Type B pancreatic cell (in vitro differentiated cells): ENCODE results near the gene SERTM1. TPM values are rescaled to one million over a fixed set of nuclear protein-coding genes. Genes with fewer than 3 reads are reported as not detected.

Experiments used
- DNase-seq: peaks from one replicate; pipeline ENCODE4 v3.0.0; 2021; ENCODE audit warnings: mixed read lengths; ENCODE audit not compliant: unreplicated experiment; ENCODE audit errors: extremely low spot score
- H3K27ac Mint-ChIP-seq: 2 replicates; pipeline ENCODE4 v1.8.0; 2021; ENCODE audit warnings: mild to moderate bottlenecking, mixed read lengths
- H3K27me3 Mint-ChIP-seq: 2 replicates; pipeline ENCODE4 v1.8.0; 2021; ENCODE audit warnings: mixed read lengths
- H3K36me3 Mint-ChIP-seq: 2 replicates; pipeline ENCODE4 v1.8.0; 2021; ENCODE audit warnings: mixed read lengths
- H3K4me1 Mint-ChIP-seq: one replicate; pipeline ENCODE4 v1.8.0; 2021; ENCODE audit warnings: mixed read lengths; ENCODE audit not compliant: unreplicated experiment
- H3K4me3 Mint-ChIP-seq: 2 replicates; pipeline ENCODE4 v1.8.0; 2021; ENCODE audit warnings: mild to moderate bottlenecking, mixed read lengths
- H3K9me3 Mint-ChIP-seq: 2 replicates; pipeline ENCODE4 v1.8.0; 2021; ENCODE audit warnings: mixed read lengths
- CTCF ChIP-seq: fragments of 200-600 bp; sonication (generic); conservative IDR thresholded peaks from 2 replicates; pipeline ENCODE4 v1.5.0; 2021; ENCODE audit warnings: antibody characterized with exemption, mild to moderate bottlenecking
- total RNA-seq: library from RNA; stranded (reverse); gene quantifications from 2 replicates; pipeline ENCODE4 v1.2.1, GENCODE V29; 2021; ENCODE audit warnings: low replicate concordance

Gene SERTM1
- total RNA-seq, 1 donor from 2014 or later: 6.5 TPM

GRCh38 chr13:36674337-36675212 lies 755 bp downstream of the SERTM1 start:
- TF ChIP-seq CTCF: no peak
- peaks cover 82% of the 10 kb centered on the region for H3K27me3 Mint-ChIP-seq
- no peaks in the 10 kb centered on the region for H3K36me3 Mint-ChIP-seq
- H3K27ac Mint-ChIP-seq: no peak overlapping the region
- H3K4me3 Mint-ChIP-seq: peak overlapping the region; percentile 88
- H3K4me1 Mint-ChIP-seq: peaks cover 9% of the 10 kb centered on the region
- no peak for DNase-seq
- H3K9me3 Mint-ChIP-seq: no peaks in the 10 kb centered on the region

- H3K4me3 Mint-ChIP-seq: peak overlapping the region; percentile 88
- DNase-seq: no peak
- peaks cover 80% of the 10 kb centered on the region for H3K27me3 Mint-ChIP-seq
- no peak for TF ChIP-seq CTCF
- H3K36me3 Mint-ChIP-seq: no peaks in the 10 kb centered on the region
- H3K9me3 Mint-ChIP-seq: no peaks in the 10 kb centered on the region
- no peak overlapping the region for H3K27ac Mint-ChIP-seq
- H3K4me1 Mint-ChIP-seq: peaks cover 9% of the 10 kb centered on the region
Observed at GRCh38 chr13:36675213-36675536, 1.4 kb downstream of the SERTM1 start.

GRCh38 chr13:36680913-36681312 lies 7.1 kb downstream of the SERTM1 start:
- Mint-ChIP-seq H3K27ac (no peak overlapping the region), H3K4me1 (no peaks in the 10 kb centered on the region), H3K9me3 (no peaks in the 10 kb centered on the region), H3K4me3 (no peak overlapping the region), H3K36me3 (peaks cover 3% of the 10 kb centered on the region), H3K27me3 (peaks cover 54% of the 10 kb centered on the region)
- no peak for DNase-seq
- no peak for TF ChIP-seq CTCF

GRCh38 chr13:36681894-36682624 lies 8.2 kb downstream of the SERTM1 start:
- Mint-ChIP-seq H3K4me1 (no peaks in the 10 kb centered on the region), H3K9me3 (no peaks in the 10 kb centered on the region), H3K36me3 (peaks cover 3% of the 10 kb centered on the region), H3K27ac (no peak overlapping the region), H3K27me3 (peaks cover 50% of the 10 kb centered on the region), H3K4me3 (no peak overlapping the region)
- no peak for DNase-seq
- TF ChIP-seq CTCF: no peak

- no peak overlapping the region for H3K4me3 Mint-ChIP-seq
- DNase-seq: no peak
- H3K27ac Mint-ChIP-seq: no peak overlapping the region
- H3K9me3 Mint-ChIP-seq: no peaks in the 10 kb centered on the region
- TF ChIP-seq CTCF: no peak
- peaks cover 3% of the 10 kb centered on the region for H3K36me3 Mint-ChIP-seq
- peaks cover 37% of the 10 kb centered on the region for H3K27me3 Mint-ChIP-seq
- no peaks in the 10 kb centered on the region for H3K4me1 Mint-ChIP-seq
Observed at GRCh38 chr13:36683701-36684100, 9.9 kb downstream of the SERTM1 start.
